Cardiac muscle cell (in vitro differentiated cells and primary cell): Measurements from ENCODE around the gene EML2. TPM values are rescaled to one million over a fixed set of nuclear protein-coding genes. Genes with fewer than 3 reads are reported as not detected.

Experiments used
- DNase-seq, 2 donors: peaks; one replicate each; pipeline versions ENCODE4 v3.0.0 to v3.0.0-alpha.2; 2010 to 2017; ENCODE audit warnings: low read depth in 1 of 2, low spot score in 1 of 2
- H3K27ac ChIP-seq: fragments of 200-600 bp; sonication (generic); 2 replicates; pipeline ENCODE4 v1.5.1; 2016
- H3K27me3 ChIP-seq: fragments of 200-600 bp; sonication (generic); 2 replicates; pipeline ENCODE4 v1.6.0; 2016; ENCODE audit warnings: control low read depth
- H3K36me3 ChIP-seq: fragments of 200-600 bp; sonication (generic); 2 replicates; pipeline ENCODE4 v1.5.1; 2016; ENCODE audit warnings: control low read depth
- H3K4me1 ChIP-seq: fragments of 200-600 bp; sonication (generic); 2 replicates; pipeline ENCODE4 v1.8.1; 2017; ENCODE audit warnings: low read depth, mild to moderate bottlenecking, mixed run types
- H3K4me3 ChIP-seq: fragments of 200-600 bp; sonication (generic); 2 replicates; pipeline ENCODE4 v1.5.1; 2016; ENCODE audit warnings: mild to moderate bottlenecking
- H3K9me3 ChIP-seq: fragments of 200-600 bp; sonication (generic); 2 replicates; pipeline ENCODE4 v1.5.1; 2017; ENCODE audit warnings: low read depth, mild to moderate bottlenecking, control low read depth
- polyA plus RNA-seq: library from polyadenylated mRNA; unstranded; fragments of >200 nt; fragmentation: Nextera tagmentation; extraction: Ambion mirVana; gene quantifications from 2 replicates; pipeline ENCODE4 v1.2.1, GENCODE V29; 2016
- total RNA-seq: library from RNA; depleted of rRNA; stranded (reverse); fragments of >200 nt; gene quantifications from 2 replicates; pipeline ENCODE4 v1.2.3, GENCODE V29; 2016
- TF ChIP-seq, protein P1 (sequence below): IDR thresholded peaks from 2 replicates; pipeline ENCODE4 v1.5.1; 2012; ENCODE audit warnings: low read depth, mild to moderate bottlenecking, low read length

The EML2 gene
- total and polyA plus RNA-seq, 2 experiments from 2014 or later: 26.2 to 41.0 TPM

DNA sequence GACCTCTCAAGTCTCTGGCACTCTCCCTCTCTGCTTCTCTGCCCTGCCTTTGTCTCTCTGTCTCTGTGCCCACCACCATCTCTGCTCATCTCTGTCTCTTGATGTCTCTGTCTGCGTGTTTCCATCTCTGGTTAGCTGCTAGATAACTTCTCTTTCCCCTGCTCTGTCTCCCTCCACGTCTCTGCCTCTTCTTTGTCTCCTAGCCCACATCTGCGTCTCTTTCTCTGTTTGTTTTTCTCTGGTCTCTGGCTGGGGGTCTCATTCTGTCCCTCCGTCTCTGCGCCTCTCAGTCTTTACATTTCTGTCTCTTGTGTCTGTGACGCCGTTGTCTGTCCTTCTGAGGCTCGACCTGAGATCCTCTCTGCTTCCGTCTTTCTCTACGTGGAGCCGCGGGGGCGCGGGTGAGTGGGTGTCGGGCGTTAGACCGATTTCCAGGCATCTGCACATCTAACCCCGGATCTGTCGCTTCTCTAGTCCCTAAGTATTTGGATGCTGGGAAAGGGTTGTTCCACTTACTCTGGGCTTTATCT lies 29.2 kb upstream of the EML2 start:
- peak overlapping the region; percentile 73 for H3K4me3 ChIP-seq
- TF ChIP-seq, protein P1, sequence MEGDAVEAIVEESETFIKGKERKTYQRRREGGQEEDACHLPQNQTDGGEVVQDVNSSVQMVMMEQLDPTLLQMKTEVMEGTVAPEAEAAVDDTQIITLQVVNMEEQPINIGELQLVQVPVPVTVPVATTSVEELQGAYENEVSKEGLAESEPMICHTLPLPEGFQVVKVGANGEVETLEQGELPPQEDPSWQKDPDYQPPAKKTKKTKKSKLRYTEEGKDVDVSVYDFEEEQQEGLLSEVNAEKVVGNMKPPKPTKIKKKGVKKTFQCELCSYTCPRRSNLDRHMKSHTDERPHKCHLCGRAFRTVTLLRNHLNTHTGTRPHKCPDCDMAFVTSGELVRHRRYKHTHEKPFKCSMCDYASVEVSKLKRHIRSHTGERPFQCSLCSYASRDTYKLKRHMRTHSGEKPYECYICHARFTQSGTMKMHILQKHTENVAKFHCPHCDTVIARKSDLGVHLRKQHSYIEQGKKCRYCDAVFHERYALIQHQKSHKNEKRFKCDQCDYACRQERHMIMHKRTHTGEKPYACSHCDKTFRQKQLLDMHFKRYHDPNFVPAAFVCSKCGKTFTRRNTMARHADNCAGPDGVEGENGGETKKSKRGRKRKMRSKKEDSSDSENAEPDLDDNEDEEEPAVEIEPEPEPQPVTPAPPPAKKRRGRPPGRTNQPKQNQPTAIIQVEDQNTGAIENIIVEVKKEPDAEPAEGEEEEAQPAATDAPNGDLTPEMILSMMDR: no peak
- H3K27me3 ChIP-seq: no peaks in the 10 kb centered on the region
- no peaks in the 10 kb centered on the region for H3K36me3 ChIP-seq
- peak overlapping the region; percentile 7 for H3K27ac ChIP-seq
- H3K4me1 ChIP-seq: no peaks in the 10 kb centered on the region
- no peak for DNase-seq
- H3K9me3 ChIP-seq: no peaks in the 10 kb centered on the region

DNA sequence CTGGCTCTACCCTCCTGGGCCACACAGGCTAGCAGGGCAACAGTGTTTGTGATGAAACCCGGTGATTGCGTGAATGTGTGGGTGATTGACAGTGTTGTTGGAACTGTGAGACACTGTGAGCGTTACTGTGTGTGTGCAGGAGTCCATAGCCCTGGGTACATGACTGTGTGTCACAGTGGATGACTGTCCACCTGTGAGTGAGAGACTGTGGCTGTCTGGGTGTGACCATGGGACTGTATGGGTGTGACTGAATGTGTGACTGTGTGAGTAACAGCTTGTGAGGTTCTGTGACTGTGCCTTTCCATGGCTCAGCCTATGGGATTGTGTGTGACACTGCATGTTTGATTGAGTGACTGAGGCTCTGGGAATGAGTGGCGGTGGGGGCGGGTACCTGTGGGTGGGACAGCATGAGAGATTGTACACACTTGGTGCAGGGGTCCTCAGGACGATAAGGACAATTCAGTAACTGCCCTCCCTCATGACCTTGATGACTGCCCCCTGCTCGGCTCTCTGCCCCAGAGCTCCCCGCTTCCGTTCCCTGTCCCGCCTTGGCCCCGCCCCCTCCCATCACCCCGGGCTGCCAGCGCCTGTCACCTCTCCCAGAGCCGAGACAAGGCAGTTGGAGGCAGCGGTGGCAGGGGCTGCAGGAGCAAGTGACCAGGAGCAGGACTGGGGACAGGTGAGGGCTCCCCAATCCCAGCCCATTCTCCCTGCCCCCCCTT lies 28.6 kb upstream of the EML2 start, which contains the start of gene GIPR:
GIPR (plus strand) TSS at position 602 of the 722 bp plus-strand sequence. CDS start 1,300 bp downstream, outside the sequence.
- no peaks in the 10 kb centered on the region for H3K9me3 ChIP-seq
- H3K4me1 ChIP-seq: no peaks in the 10 kb centered on the region
- DNase-seq: peak in 1 of 2 donors; percentile 85
- peak within 1 kb of the TSS; percentile 64 for H3K27ac ChIP-seq
- peak within 1 kb of the TSS; percentile 73 for H3K4me3 ChIP-seq
- H3K27me3 ChIP-seq: no peaks in the 10 kb centered on the region
- TF ChIP-seq, protein P1: no peak
- no peaks in the 10 kb centered on the region for H3K36me3 ChIP-seq

DNA sequence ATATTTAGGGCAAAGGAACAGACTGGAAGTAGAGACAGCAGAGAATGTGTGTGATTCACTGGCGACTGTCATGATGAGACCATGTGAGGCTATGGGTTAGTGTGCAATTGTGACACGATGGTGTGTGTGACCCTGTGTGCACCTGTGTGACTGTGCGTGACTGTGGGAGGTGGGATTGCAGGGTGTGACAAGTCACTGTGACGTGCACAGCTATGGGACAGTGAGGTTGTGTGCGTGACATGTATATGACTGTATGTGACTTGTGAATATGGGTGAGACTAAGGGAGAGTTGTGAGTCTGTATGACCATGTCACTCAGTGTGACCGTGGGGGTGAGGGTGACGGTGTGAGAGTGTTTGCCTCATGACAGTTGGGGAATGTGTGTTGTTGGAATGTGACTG lies 25.4 kb upstream of the EML2 start:
- no peaks in the 10 kb centered on the region for H3K36me3 ChIP-seq
- no peak overlapping the region for H3K4me3 ChIP-seq
- DNase-seq: no peak
- no peaks in the 10 kb centered on the region for H3K9me3 ChIP-seq
- TF ChIP-seq, protein P1: no peak
- no peaks in the 10 kb centered on the region for H3K27me3 ChIP-seq
- no peak overlapping the region for H3K27ac ChIP-seq
- no peaks in the 10 kb centered on the region for H3K4me1 ChIP-seq

DNA sequence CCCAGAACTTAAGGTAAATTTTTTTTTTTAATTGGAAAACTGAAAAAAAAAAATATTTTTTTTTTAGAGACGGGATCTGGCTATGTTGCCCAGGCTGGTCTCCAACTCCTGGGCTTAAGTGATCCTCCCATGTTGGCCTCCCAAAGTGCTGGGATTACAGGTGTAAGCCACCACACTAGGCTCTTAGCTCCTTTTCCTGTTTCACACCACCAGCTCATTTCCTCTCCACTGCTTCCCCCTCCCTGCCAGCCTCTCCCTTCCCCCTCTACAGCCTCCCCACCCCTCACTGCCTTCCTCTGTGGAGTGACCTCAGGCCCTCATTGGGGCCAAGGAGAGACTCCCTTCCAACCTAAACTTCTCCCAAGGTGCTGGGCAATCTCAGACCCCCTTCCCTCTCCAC lies 24.6 kb upstream of the EML2 start:
- TF ChIP-seq, protein P1: no peak
- H3K27me3 ChIP-seq: no peaks in the 10 kb centered on the region
- no peak overlapping the region for H3K27ac ChIP-seq
- DNase-seq: no peak
- no peaks in the 10 kb centered on the region for H3K9me3 ChIP-seq
- no peaks in the 10 kb centered on the region for H3K36me3 ChIP-seq
- H3K4me1 ChIP-seq: no peaks in the 10 kb centered on the region
- no peak overlapping the region for H3K4me3 ChIP-seq

DNA sequence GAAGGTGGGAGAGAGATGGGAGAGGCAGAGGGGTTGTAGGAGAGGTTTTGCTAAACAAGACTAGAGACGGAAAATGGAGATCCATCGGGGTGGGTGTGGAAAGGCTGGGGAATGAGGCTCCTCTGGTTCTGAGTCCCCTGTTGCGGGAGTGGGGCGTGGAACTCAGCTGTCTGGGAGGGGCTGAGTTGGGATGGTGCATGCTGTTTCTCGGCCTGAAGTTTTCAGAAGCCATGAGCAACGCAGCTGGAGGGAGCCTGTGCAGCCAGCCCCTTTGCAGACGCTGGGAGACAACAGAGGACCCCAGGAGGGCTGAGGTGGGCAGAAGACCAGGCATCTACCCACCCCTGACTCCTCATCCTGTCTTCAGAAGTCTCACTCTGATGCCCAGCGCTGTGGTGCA lies 21.4 kb upstream of the EML2 start:
- Histone ChIP-seq H3K36me3 (no peaks in the 10 kb centered on the region), H3K9me3 (no peaks in the 10 kb centered on the region), H3K4me3 (no peak overlapping the region), H3K27ac (no peak overlapping the region), H3K27me3 (no peaks in the 10 kb centered on the region), H3K4me1 (peaks cover 6% of the 10 kb centered on the region)
- DNase-seq: no peak
- TF ChIP-seq, protein P1: no peak
